Adrenal gland (tissue), 5 donors: ENCODE measurements around the gene KCNH8.

ENCODE experiments used
- POLR2A ChIP-seq, 2 donors: fragments of 450-650 bp; IDR thresholded peaks; one replicate each; pipeline ENCODE4 v1.6.1; 2017; ENCODE audit warnings: antibody characterized with exemption in 2 of 2, mild to moderate bottlenecking in 2 of 2, moderate library complexity in 1 of 2
- TF ChIP-seq, protein P1 (sequence below), 6 experiments: fragments of 450-650 bp in 4 of 6; fragments of 200-600 bp in 2 of 6; sonication (generic) in 1 of 6; IDR thresholded peaks; 1 replicate in 5 of 6; 2 replicates in 1 of 6; pipeline versions ENCODE4 v1.5.1 to v1.8.0; 2016 to 2021; ENCODE audit warnings: antibody characterized with exemption in 6 of 6, mild to moderate bottlenecking in 2 of 6, moderate library complexity in 1 of 6
- donor health status: DM: no; HTN: no; CAD: no.

DNA sequence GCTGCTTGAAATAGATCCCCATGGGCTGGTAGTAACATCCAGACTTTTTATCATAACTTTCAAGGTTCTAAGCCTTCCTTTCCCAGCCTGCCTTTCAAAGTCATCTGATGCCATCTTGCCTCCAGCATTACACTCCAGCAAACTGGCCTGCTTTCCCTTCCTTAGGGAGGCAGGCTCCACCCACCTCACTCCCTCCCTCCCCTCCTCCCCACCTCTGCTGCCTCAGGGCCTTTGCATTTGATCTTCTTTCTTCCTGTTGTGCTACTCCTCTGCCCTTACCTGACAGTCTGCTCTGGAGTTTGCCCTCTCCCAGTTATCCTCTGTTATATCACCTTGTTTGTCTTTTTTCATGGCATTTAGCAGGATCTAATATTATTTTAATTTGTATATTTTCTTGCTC lies 319.5 kb downstream of the KCNH8 start:
- TF ChIP-seq, protein P1, sequence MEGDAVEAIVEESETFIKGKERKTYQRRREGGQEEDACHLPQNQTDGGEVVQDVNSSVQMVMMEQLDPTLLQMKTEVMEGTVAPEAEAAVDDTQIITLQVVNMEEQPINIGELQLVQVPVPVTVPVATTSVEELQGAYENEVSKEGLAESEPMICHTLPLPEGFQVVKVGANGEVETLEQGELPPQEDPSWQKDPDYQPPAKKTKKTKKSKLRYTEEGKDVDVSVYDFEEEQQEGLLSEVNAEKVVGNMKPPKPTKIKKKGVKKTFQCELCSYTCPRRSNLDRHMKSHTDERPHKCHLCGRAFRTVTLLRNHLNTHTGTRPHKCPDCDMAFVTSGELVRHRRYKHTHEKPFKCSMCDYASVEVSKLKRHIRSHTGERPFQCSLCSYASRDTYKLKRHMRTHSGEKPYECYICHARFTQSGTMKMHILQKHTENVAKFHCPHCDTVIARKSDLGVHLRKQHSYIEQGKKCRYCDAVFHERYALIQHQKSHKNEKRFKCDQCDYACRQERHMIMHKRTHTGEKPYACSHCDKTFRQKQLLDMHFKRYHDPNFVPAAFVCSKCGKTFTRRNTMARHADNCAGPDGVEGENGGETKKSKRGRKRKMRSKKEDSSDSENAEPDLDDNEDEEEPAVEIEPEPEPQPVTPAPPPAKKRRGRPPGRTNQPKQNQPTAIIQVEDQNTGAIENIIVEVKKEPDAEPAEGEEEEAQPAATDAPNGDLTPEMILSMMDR (IDR thresholded peaks at IDR 0.05): no peak
- no peak for TF ChIP-seq POLR2A (IDR thresholded peaks at IDR 0.05)
